Gastroesophageal sphincter (tissue), 2 donors: ENCODE results near the gene SLC35F3.

Experiments
- EP300 ChIP-seq: sonication (generic); formaldehyde crosslinking; IDR thresholded peaks from one replicate; pipeline ENCODE4 v1.6.1; 2017; ENCODE audit warnings: antibody characterized with exemption, mild to moderate bottlenecking
- POLR2AphosphoS5 ChIP-seq: sonication (generic); formaldehyde crosslinking; IDR thresholded peaks from one replicate; pipeline ENCODE4 v1.6.1; 2017; ENCODE audit warnings: antibody characterized with exemption

DNA sequence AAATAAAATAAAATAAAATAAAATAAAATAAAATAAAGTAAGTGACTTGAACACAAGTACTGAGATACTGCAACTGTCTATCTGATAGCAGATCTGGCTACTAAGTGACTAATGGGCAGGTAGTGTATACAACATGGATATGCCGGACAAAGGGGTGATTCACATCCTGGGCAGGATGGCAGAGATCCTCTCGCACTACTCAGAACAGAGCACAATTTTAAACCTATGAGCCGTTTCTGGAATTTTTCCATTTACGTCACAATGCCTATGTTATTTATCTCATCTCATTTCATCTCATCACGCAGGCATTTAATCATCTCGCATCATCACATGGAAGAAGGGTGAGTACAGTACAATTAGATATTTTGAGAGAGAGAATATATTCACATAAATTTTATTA, 235.5 kb downstream of the SLC35F3 start:
- TF ChIP-seq POLR2AphosphoS5, result no peak
- TF ChIP-seq EP300, result no peak
